IMR-90 (cell line): ENCODE measurements around the gene RYR1. TPM values are rescaled to one million over a fixed set of nuclear protein-coding genes. Genes with fewer than 3 reads are reported as not detected.

Experiments used
- ATAC-seq: fragments of 200-7000 bp; cut with Tn5 transposase; 2 replicates; pipeline ENCODE4 v1.9.1; 2020; ENCODE audit warnings: low read depth, mild to moderate bottlenecking, moderate library complexity
- BruUV-seq: library from RNA; stranded (reverse); fragments of 400-500 nt; replicated peaks from 2 replicates; lab custom pipeline; 2021; lab: Mats Ljungman, UMichigan
- CTCF ChIA-PET: fragments of 300-600 bp; formaldehyde crosslinking; extraction: SDS; loops from one replicate; lab custom pipeline; 2021; ENCODE audit warnings: antibody characterized with exemption; lab: Yijun Ruan, JAX
- POLR2A ChIA-PET: fragments of 300-600 bp; sonication (Branson Sonifier 250); formaldehyde crosslinking; loops from one replicate; lab custom pipeline; 2022; ENCODE audit warnings: antibody characterized with exemption; ENCODE audit not compliant: unreplicated experiment; lab: Charles Lee
- DNase-seq: peaks from one replicate; pipeline ENCODE4 v3.0.0; 2013
- H2AFZ ChIP-seq: replicated peaks from 2 replicates; pipeline ENCODE3; 2013; ENCODE audit warnings: low read length, mild to moderate bottlenecking; ENCODE audit not compliant: poor library complexity
- H2AK5ac ChIP-seq: 2 replicates; pipeline ENCODE4 v1.6.1; 2013; ENCODE audit warnings: low read depth, low read length, inconsistent platforms
- H2AK9ac ChIP-seq: replicated peaks from 2 replicates; pipeline ENCODE3; 2013; ENCODE audit warnings: mild to moderate bottlenecking, low read depth, low read length, moderate library complexity; ENCODE audit not compliant: poor library complexity
- H2BK120ac ChIP-seq: 2 replicates; pipeline ENCODE4 v1.6.1; 2013; ENCODE audit warnings: low read depth, low read length, inconsistent platforms
- H2BK15ac ChIP-seq: 3 replicates; pipeline ENCODE4 v1.6.1; 2013; ENCODE audit warnings: low read depth, low read length, inconsistent platforms
- H2BK20ac ChIP-seq: 2 replicates; pipeline ENCODE4 v1.6.1; 2013; ENCODE audit warnings: low read depth, mild to moderate bottlenecking, inconsistent platforms, low read length, moderate library complexity
- H2BK5ac ChIP-seq: 2 replicates; pipeline ENCODE4 v1.6.1; 2013; ENCODE audit warnings: mild to moderate bottlenecking, low read depth, low read length, inconsistent platforms; ENCODE audit not compliant: poor library complexity, severe bottlenecking
- H3K14ac ChIP-seq: replicated peaks from 2 replicates; pipeline ENCODE4 v1.6.1; 2013; ENCODE audit warnings: low read depth, low read length, inconsistent platforms
- H3K18ac ChIP-seq: 2 replicates; pipeline ENCODE4 v1.6.1; 2013; ENCODE audit warnings: low read depth, low read length, control low read depth
- H3K23ac ChIP-seq: 2 replicates; pipeline ENCODE4 v1.6.1; 2013; ENCODE audit warnings: low read depth, low read length, inconsistent platforms
- H3K27ac ChIP-seq: 2 replicates; pipeline ENCODE4 v1.5.1; 2013; ENCODE audit warnings: mild to moderate bottlenecking, control low read depth, low read length; ENCODE audit not compliant: insufficient read depth
- H3K27me3 ChIP-seq: 2 replicates; pipeline ENCODE4 v1.6.1; 2013; ENCODE audit warnings: low read length; ENCODE audit not compliant: control insufficient read depth, insufficient read depth
- H3K36me3 ChIP-seq: 2 replicates; pipeline ENCODE4 v1.6.1; 2013; ENCODE audit warnings: low read length, mixed read lengths; ENCODE audit not compliant: control insufficient read depth, insufficient read depth
- H3K4ac ChIP-seq: 2 replicates; pipeline ENCODE4 v1.6.1; 2013; ENCODE audit warnings: low read depth, low read length, inconsistent platforms
- H3K4me1 ChIP-seq: 2 replicates; pipeline ENCODE4 v1.6.1; 2013; ENCODE audit warnings: low read length, mixed read lengths; ENCODE audit not compliant: control insufficient read depth, insufficient read depth
- H3K4me2 ChIP-seq: 2 replicates; pipeline ENCODE4 v1.6.1; 2013; ENCODE audit warnings: low read depth, mild to moderate bottlenecking, control low read depth, low read length, moderate library complexity
- H3K4me3 ChIP-seq: 2 replicates; pipeline ENCODE4 v1.5.1; 2013; ENCODE audit warnings: low read depth, mild to moderate bottlenecking, control low read depth, low read length, moderate library complexity; ENCODE audit not compliant: insufficient read depth
- H3K56ac ChIP-seq: 2 replicates; pipeline ENCODE4 v1.6.1; 2013; ENCODE audit warnings: low read length, inconsistent platforms; ENCODE audit not compliant: insufficient read depth; ENCODE audit errors: extremely low read depth
- H3K79me1 ChIP-seq, 2 experiments: 2 replicates each; pipeline ENCODE4 v1.6.1; 2013; ENCODE audit warnings: low read length in 2 of 2, inconsistent platforms in 1 of 2, low read depth in 1 of 2
- H3K9ac ChIP-seq: 2 replicates; pipeline ENCODE4 v1.6.1; 2013; ENCODE audit warnings: low read depth, low read length, control low read depth
- H3K9me1 ChIP-seq: 2 replicates; pipeline ENCODE4 v1.6.1; 2013; ENCODE audit warnings: low read length, inconsistent platforms; ENCODE audit not compliant: insufficient read depth
- H3K9me3 ChIP-seq: 2 replicates; pipeline ENCODE4 v1.6.1; 2013; ENCODE audit warnings: low read length; ENCODE audit not compliant: control insufficient read depth, insufficient read depth
- H4K20me1 ChIP-seq: 2 replicates; pipeline ENCODE4 v1.6.1; 2013; ENCODE audit warnings: low read length, inconsistent platforms; ENCODE audit not compliant: insufficient read depth
- H4K5ac ChIP-seq: 2 replicates; pipeline ENCODE4 v1.6.1; 2013; ENCODE audit warnings: mild to moderate bottlenecking, low read depth, low read length, control low read depth
- H4K8ac ChIP-seq, 2 experiments: 2 replicates each; pipeline ENCODE4 v1.6.1; 2013; ENCODE audit warnings: low read depth in 2 of 2, low read length in 2 of 2, control low read depth in 1 of 2, inconsistent platforms in 1 of 2
- H4K91ac ChIP-seq: 2 replicates; pipeline ENCODE4 v1.6.1; 2013; ENCODE audit warnings: low read depth, low read length, inconsistent platforms; ENCODE audit not compliant: insufficient read depth
- BHLHE40 ChIP-seq: fragments of 150-350 bp; IDR thresholded peaks from 2 replicates; pipeline ENCODE4 v1.6.1; 2016; ENCODE audit warnings: mild to moderate bottlenecking, low read depth, low read length
- CEBPB ChIP-seq: IDR thresholded peaks from 2 replicates; pipeline ENCODE4 v1.6.1; 2012; ENCODE audit warnings: low read depth, low read length, improper control_type of control experiment
- CHD1 ChIP-seq: IDR thresholded peaks from 2 replicates; pipeline ENCODE4 v1.6.1; 2012; ENCODE audit warnings: low read depth, low read length, improper control_type of control experiment
- MAZ ChIP-seq: IDR thresholded peaks from 2 replicates; pipeline ENCODE4 v1.6.1; 2012; ENCODE audit warnings: low read depth, mild to moderate bottlenecking, low read length, improper control_type of control experiment, moderate library complexity, borderline replicate concordance
- NFE2L2 ChIP-seq: fragments of 150-350 bp; IDR thresholded peaks from 2 replicates; pipeline ENCODE4 v1.6.1; 2016; ENCODE audit warnings: low read depth, mild to moderate bottlenecking, low read length
- RCOR1 ChIP-seq: IDR thresholded peaks from 2 replicates; pipeline ENCODE4 v1.6.1; 2012; ENCODE audit warnings: mild to moderate bottlenecking, low read length, improper control_type of control experiment; ENCODE audit not compliant: insufficient replicate concordance
- WGBS, 2 experiments: methylation state at CpG; one replicate each; pipeline versions ENCODE4 v1.1.5 to v1.1.7; 2013; ENCODE audit warnings: missing lambda C conversion rate in 2 of 2; ENCODE audit not compliant: insufficient read length in 1 of 2; ENCODE audit errors: extremely low coverage in 2 of 2; 5-methylcytosine and 5-hydroxymethylcytosine counted together
- dilution Hi-C: fragments of 300-500 bp; cut with HindIII; formaldehyde crosslinking; loops from one replicate; pipeline ENCODE4 v1.14.3; 2018; ENCODE audit warnings: low sequenced_read_pairs; ENCODE audit not compliant: unreplicated experiment
- in situ Hi-C: fragments of 300-500 bp; cut with MboI; formaldehyde crosslinking; loops from 3 replicates; pipeline ENCODE4 v1.14.3; 2019; ENCODE audit warnings: low sequenced_read_pairs, inconsistent platforms, mixed read lengths
- intact Hi-C: fragments of 100-400 bp; cut with micrococcal nuclease; formaldehyde crosslinking; loops from 2 replicates; pipeline ENCODE4 v1.10.0; 2022
- polyA plus RNA-seq, 3 experiments: library from polyadenylated mRNA; depleted of rRNA; stranded (reverse); fragments of >200 nt; gene quantifications; 2 replicates each; pipeline ENCODE4 v1.2.3, GENCODE V29; 2012; ENCODE audit warnings: low replicate concordance in 1 of 3
- total RNA-seq: library from RNA; depleted of rRNA; stranded (reverse); fragments of >200 nt; gene quantifications from 2 replicates; pipeline ENCODE4 v1.2.3, GENCODE V29; 2012
- TF ChIP-seq, protein P1 (sequence below): conservative IDR thresholded peaks from 2 replicates; pipeline ENCODE4 v1.5.1; 2012; ENCODE audit warnings: mild to moderate bottlenecking, low read depth, low read length, improper control_type of control experiment
- TF ChIP-seq, protein P2 (sequence below): fragments of 150-350 bp; IDR thresholded peaks from 2 replicates; pipeline ENCODE4 v1.6.1; 2016; ENCODE audit warnings: low read depth, mild to moderate bottlenecking, low read length, moderate library complexity, borderline replicate concordance

The RYR1 gene
- total and polyA plus RNA-seq, 2 of the 4 experiments (the other 2 are of a cell fraction): not detected

DNA sequence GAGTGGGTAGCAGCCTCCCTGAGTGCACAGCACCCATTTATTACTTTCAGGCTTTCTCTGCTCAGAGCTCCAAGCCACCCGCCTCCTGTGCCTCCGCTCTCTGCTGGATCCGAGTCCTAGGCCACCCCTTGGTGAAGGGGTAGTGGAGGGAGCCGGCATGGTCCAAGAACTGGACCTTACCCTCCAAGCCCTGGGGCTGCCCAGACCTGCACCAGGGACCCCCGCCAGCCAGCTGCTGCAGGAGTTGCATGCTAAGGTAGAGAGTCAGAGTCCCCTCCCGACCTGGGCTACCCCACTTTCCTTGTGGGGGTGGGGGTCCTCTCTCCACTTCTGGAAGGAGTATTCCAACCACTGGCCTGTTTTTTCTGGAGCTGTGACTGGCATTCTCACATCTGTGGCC is 28.6 kb upstream of the RYR1 start (continued):
- TF ChIP-seq RCOR1: no peak
- no peak for TF ChIP-seq NFE2L2
- TF ChIP-seq CEBPB: no peak

DNA sequence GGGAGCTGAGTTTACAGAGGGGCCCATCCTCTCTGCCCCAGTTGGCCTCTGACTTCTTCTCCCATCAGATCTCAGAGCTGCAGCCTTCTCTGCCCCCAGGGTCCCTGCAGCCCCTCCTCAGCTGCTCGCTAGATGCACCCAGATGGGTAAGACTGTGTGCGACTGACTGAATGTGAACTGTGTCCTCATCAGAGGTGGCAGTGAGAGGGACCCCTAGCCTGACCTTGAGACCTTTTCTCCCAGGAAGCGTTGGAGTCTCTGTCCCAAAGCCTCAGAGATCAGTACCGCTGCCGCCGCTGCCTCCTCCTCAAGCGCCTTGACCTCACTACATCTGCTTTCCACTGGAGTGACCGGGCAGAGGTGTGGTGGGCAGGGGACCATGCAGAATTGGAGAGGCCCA is 28.2 kb upstream of the RYR1 start:
- Histone ChIP-seq H3K56ac (no peak overlapping the region), H4K20me1 (no peaks in the 10 kb centered on the region), H2BK15ac (no peak overlapping the region), H2AK5ac (no peak overlapping the region), H2BK20ac (no peak overlapping the region), H4K8ac (no peak overlapping the region), H3K23ac (no peak overlapping the region), H4K91ac (no peak overlapping the region), H2AK9ac (no peak overlapping the region), H3K4me3 (no peak overlapping the region), H3K36me3 (peaks cover 11% of the 10 kb centered on the region; the same call in 1 of the 2 replicates), H3K4me1 (no peaks in the 10 kb centered on the region), H3K9me3 (no peaks in the 10 kb centered on the region), H3K4me2 (no peak overlapping the region), H3K4ac (no peak overlapping the region), H3K9me1 (0 out of 2 replicates have a peak, but pooled peaks cover 3% of the 10 kb centered on the region), H2AFZ (no peak overlapping the region), H3K27ac (no peak overlapping the region), H3K9ac (no peak overlapping the region), H3K14ac (no peak overlapping the region), H3K27me3 (no peaks in the 10 kb centered on the region), H4K5ac (no peak overlapping the region), H3K18ac (no peak overlapping the region), H2BK5ac (no peak overlapping the region), H3K79me1 (peaks cover 6 to 12% of the 10 kb centered on the region in 2 experiments; a peak in 3 of 4 replicates), H2BK120ac (no peak overlapping the region)
- dilution Hi-C loops (no loop called here), in situ Hi-C loops (loop anchor here (25.0 kb wide), 1 partner anchor 532 kb away; the partner anchor contains the start of genes MRPS12 and SARS2), intact Hi-C loops (no loop called here)
- no TSS peak for BruUV-seq
- CTCF ChIA-PET: interaction anchor here (0.5 to 0.8 kb wide), 2 partner anchors 12 to 229 kb away, joined by 3 to 4 read pairs; no protein-coding TSS in a partner anchor
- TF ChIP-seq BHLHE40 (no peak), CHD1 (no peak), MAZ (no peak)
- TF ChIP-seq, protein P1, sequence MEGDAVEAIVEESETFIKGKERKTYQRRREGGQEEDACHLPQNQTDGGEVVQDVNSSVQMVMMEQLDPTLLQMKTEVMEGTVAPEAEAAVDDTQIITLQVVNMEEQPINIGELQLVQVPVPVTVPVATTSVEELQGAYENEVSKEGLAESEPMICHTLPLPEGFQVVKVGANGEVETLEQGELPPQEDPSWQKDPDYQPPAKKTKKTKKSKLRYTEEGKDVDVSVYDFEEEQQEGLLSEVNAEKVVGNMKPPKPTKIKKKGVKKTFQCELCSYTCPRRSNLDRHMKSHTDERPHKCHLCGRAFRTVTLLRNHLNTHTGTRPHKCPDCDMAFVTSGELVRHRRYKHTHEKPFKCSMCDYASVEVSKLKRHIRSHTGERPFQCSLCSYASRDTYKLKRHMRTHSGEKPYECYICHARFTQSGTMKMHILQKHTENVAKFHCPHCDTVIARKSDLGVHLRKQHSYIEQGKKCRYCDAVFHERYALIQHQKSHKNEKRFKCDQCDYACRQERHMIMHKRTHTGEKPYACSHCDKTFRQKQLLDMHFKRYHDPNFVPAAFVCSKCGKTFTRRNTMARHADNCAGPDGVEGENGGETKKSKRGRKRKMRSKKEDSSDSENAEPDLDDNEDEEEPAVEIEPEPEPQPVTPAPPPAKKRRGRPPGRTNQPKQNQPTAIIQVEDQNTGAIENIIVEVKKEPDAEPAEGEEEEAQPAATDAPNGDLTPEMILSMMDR: no peak
- TF ChIP-seq, protein P2, sequence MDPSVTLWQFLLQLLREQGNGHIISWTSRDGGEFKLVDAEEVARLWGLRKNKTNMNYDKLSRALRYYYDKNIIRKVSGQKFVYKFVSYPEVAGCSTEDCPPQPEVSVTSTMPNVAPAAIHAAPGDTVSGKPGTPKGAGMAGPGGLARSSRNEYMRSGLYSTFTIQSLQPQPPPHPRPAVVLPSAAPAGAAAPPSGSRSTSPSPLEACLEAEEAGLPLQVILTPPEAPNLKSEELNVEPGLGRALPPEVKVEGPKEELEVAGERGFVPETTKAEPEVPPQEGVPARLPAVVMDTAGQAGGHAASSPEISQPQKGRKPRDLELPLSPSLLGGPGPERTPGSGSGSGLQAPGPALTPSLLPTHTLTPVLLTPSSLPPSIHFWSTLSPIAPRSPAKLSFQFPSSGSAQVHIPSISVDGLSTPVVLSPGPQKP: no peak
- no peak for ATAC-seq
- 80% methylated on average over 2 of the region's 8 CpGs; no CpG with 5 or more reads in 1 of the 2 experiments for WGBS, 2 experiments
- POLR2A ChIA-PET: no interaction called here
- no peak for DNase-seq
